Chondrocyte (in vitro differentiated cells): Measurements from ENCODE around the gene C2CD4D. TPM values are rescaled to one million over a fixed set of nuclear protein-coding genes. Genes with fewer than 3 reads are reported as not detected.

Source experiments
- DNase-seq: peaks from one replicate; pipeline ENCODE4 v3.0.0; 2021; ENCODE audit warnings: mixed read lengths, low spot score
- H3K27ac Mint-ChIP-seq: one replicate; pipeline ENCODE4 v1.8.0; 2021; ENCODE audit warnings: mild to moderate bottlenecking, moderate library complexity, mixed read lengths; ENCODE audit not compliant: unreplicated experiment
- H3K27me3 Mint-ChIP-seq: 2 replicates; pipeline ENCODE4 v1.8.0; 2021; ENCODE audit warnings: low read depth, mixed read lengths
- H3K36me3 Mint-ChIP-seq: 2 replicates; pipeline ENCODE4 v1.8.0; 2021; ENCODE audit warnings: low read depth, mixed read lengths
- H3K4me1 Mint-ChIP-seq: 2 replicates; pipeline ENCODE4 v1.8.0; 2021; ENCODE audit warnings: low read depth, mild to moderate bottlenecking, mixed read lengths
- H3K4me3 Mint-ChIP-seq: one replicate; pipeline ENCODE4 v1.8.0; 2021; ENCODE audit warnings: mild to moderate bottlenecking, moderate library complexity, mixed read lengths; ENCODE audit not compliant: unreplicated experiment
- H3K9me3 Mint-ChIP-seq: 2 replicates; pipeline ENCODE4 v1.8.0; 2021; ENCODE audit warnings: low read depth, mixed read lengths
- CTCF ChIP-seq: fragments of 200-600 bp; sonication (generic); IDR thresholded peaks from 2 replicates; pipeline ENCODE4 v1.5.0; 2021; ENCODE audit warnings: antibody characterized with exemption, mild to moderate bottlenecking, moderate library complexity
- total RNA-seq: library from RNA; stranded (reverse); gene quantifications from 3 replicates; pipeline ENCODE4 v1.2.1, GENCODE V29; 2021

The C2CD4D gene
- total RNA-seq, 1 donor from 2014 or later, result not detected

- H3K4me1 Mint-ChIP-seq, result peaks cover 13% of the 10 kb centered on the region
- DNase-seq, result no peak
- TF ChIP-seq CTCF, result no peak
- no peaks in the 10 kb centered on the region for H3K36me3 Mint-ChIP-seq
- H3K9me3 Mint-ChIP-seq, result no peaks in the 10 kb centered on the region
- no peak overlapping the region for H3K27ac Mint-ChIP-seq
- H3K4me3 Mint-ChIP-seq, result no peak overlapping the region
- H3K27me3 Mint-ChIP-seq, result peaks cover 3% of the 10 kb centered on the region
Measured at GRCh38 chr1:151860504-151861187, 21.0 kb upstream of the C2CD4D start.

DNA sequence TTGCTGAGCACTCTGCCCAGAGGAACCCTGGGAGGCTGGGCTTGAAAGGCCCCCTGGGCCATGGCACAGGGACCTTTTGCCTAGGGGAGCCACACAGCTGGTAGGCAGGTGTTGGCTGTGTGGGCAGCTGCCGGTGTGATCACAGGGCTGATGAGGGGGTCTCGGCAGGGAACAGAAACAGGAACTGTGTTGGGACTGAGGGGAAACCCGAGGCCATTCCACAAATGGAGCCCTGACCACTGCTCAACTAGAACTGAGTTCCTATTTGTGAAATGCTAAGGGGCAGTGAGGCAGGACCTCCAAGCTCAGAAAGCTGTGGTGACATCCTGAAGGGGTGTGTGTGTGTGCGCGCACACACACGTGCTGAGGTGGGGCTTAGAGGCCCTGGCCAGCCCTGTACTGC lies 20.3 kb upstream of the C2CD4D start:
- TF ChIP-seq CTCF, result no peak
- H3K4me1 Mint-ChIP-seq, result peaks cover 17% of the 10 kb centered on the region
- no peak overlapping the region for H3K27ac Mint-ChIP-seq
- H3K36me3 Mint-ChIP-seq, result no peaks in the 10 kb centered on the region
- H3K9me3 Mint-ChIP-seq, result no peaks in the 10 kb centered on the region
- H3K27me3 Mint-ChIP-seq, result peaks cover 3% of the 10 kb centered on the region
- DNase-seq, result no peak
- no peak overlapping the region for H3K4me3 Mint-ChIP-seq

GRCh38 chr1:151858886-151859665 lies 19.5 kb upstream of the C2CD4D start:
- no peaks in the 10 kb centered on the region for H3K9me3 Mint-ChIP-seq
- H3K27me3 Mint-ChIP-seq, result peaks cover 3% of the 10 kb centered on the region
- no peak for TF ChIP-seq CTCF
- peaks cover 17% of the 10 kb centered on the region for H3K4me1 Mint-ChIP-seq
- no peaks in the 10 kb centered on the region for H3K36me3 Mint-ChIP-seq
- no peak overlapping the region for H3K4me3 Mint-ChIP-seq
- no peak for DNase-seq
- no peak overlapping the region for H3K27ac Mint-ChIP-seq

GRCh38 chr1:151858030-151858746 lies 18.6 kb upstream of the C2CD4D start:
- no peak for DNase-seq

More at GRCh38 chr1:151858030-151858746, 18.6 kb upstream of the C2CD4D start:
- H3K36me3 Mint-ChIP-seq, result no peaks in the 10 kb centered on the region
- H3K4me3 Mint-ChIP-seq, result no peak overlapping the region
- H3K4me1 Mint-ChIP-seq, result peaks cover 17% of the 10 kb centered on the region
- H3K27ac Mint-ChIP-seq, result no peak overlapping the region
- H3K27me3 Mint-ChIP-seq, result peaks cover 3% of the 10 kb centered on the region
- H3K9me3 Mint-ChIP-seq, result no peaks in the 10 kb centered on the region
- TF ChIP-seq CTCF, result no peak
